ENCODE data around the gene RAB8B. TPM values are rescaled to one million over a fixed set of nuclear protein-coding genes. Genes with fewer than 3 reads are reported as not detected.

RAB8B gene
- total RNA-seq, 4 donors from 2014 or later, result 18.7 to 41.0 (median 35.5) TPM

GRCh38 chr15:63294359-63294758 lies 105.0 kb downstream of the RAB8B start:
- intact Hi-C loops (cut with DNase I), result no loop called here
- DNase-seq (ENCODE audit: extremely low spot score), result no peak
- Histone ChIP-seq H3K27ac (replicated peaks in 1 of 4) (no peak overlapping the region), H3K27me3 (no peaks in the 10 kb centered on the region), H3K9me3 (no peaks in the 10 kb centered on the region), H3K36me3 (peaks cover 0 to 52% (median 16%) of the 10 kb centered on the region in 4 donors), H3K4me1 (peaks cover 0 to 9% (median 6%) of the 10 kb centered on the region in 4 donors), H3K4me3 (no peak overlapping the region)
- TF ChIP-seq POLR2A (IDR thresholded peaks at IDR 0.05; ENCODE audit: low read depth) (no peak), POLR2AphosphoS5 (IDR thresholded peaks at IDR 0.05) (no peak), CTCF (IDR thresholded peaks at IDR 0.05) (no peak), EP300 (IDR thresholded peaks at IDR 0.05) (no peak)
- 98% methylated on average over 3 of the region's 3 CpGs for WGBS

GRCh38 chr15:63295341-63295740 lies 105.9 kb downstream of the RAB8B start:
- H3K36me3 ChIP-seq, result peaks cover 0 to 61% (median 19%) of the 10 kb centered on the region in 4 donors
- TF ChIP-seq POLR2A (IDR thresholded peaks at IDR 0.05; ENCODE audit: low read depth), result no peak
- no peak for TF ChIP-seq POLR2AphosphoS5 (IDR thresholded peaks at IDR 0.05)
- no peak for TF ChIP-seq EP300 (IDR thresholded peaks at IDR 0.05)
- no peak for TF ChIP-seq CTCF (IDR thresholded peaks at IDR 0.05)

DNA sequence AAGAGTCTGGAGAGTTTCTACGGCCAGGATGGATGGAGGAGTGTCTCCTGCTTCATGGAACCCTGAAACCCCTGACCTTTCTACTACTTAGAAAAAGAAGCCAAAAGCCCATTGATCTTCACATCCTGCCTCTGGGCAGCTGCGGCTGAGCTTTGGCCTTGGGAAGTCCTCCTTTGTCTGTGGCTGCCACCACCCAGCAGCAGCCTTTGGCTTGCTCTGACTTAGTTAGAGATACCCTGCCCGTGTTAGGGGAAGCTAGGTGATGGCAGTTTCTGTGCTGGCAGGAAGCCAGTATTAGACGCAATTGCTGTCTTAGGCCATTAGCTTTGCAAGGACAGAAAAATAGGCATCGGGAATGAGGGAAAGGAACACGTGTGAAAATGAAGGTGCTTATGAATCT lies 106.8 kb downstream of the RAB8B start:
- TF ChIP-seq EP300 (IDR thresholded peaks at IDR 0.05) (no peak), POLR2A (IDR thresholded peaks at IDR 0.05; ENCODE audit: low read depth) (no peak), POLR2AphosphoS5 (IDR thresholded peaks at IDR 0.05) (no peak), CTCF (IDR thresholded peaks at IDR 0.05) (no peak)
- H3K27me3 ChIP-seq, result no peaks in the 10 kb centered on the region
- peaks cover 0 to 64% (median 19%) of the 10 kb centered on the region in 4 donors for H3K36me3 ChIP-seq
- no peak for DNase-seq (ENCODE audit: extremely low spot score)
- no peak overlapping the region for H3K4me3 ChIP-seq
- H3K4me1 ChIP-seq, result peaks cover 0 to 8% (median 5%) of the 10 kb centered on the region in 4 donors
- intact Hi-C loops (cut with DNase I), result no loop called here
- H3K9me3 ChIP-seq, result no peaks in the 10 kb centered on the region
- 80% methylated on average over 6 of the region's 6 CpGs for WGBS
- H3K27ac ChIP-seq (replicated peaks in 1 of 4), result no peak overlapping the region

More at GRCh38 chr15:63295341-63295740, 105.9 kb downstream of the RAB8B start:
- H3K4me3 ChIP-seq, result no peak overlapping the region
- no peaks in the 10 kb centered on the region for H3K27me3 ChIP-seq
- no peaks in the 10 kb centered on the region for H3K9me3 ChIP-seq
- intact Hi-C loops (cut with DNase I), result no loop called here
- no peak for DNase-seq (ENCODE audit: extremely low spot score)
- H3K27ac ChIP-seq (replicated peaks in 1 of 4), result no peak overlapping the region
- H3K4me1 ChIP-seq, result peaks cover 0 to 9% (median 6%) of the 10 kb centered on the region in 4 donors

GRCh38 chr15:63299943-63300575 lies 110.7 kb downstream of the RAB8B start:
- Histone ChIP-seq H3K27ac (replicated peaks in 1 of 4) (no peak overlapping the region), H3K4me1 (no peaks in the 10 kb centered on the region), H3K4me3 (no peak overlapping the region), H3K36me3 (peaks cover 12 to 75% (median 35%) of the 10 kb centered on the region in 4 donors), H3K27me3 (no peaks in the 10 kb centered on the region), H3K9me3 (no peaks in the 10 kb centered on the region)
- TF ChIP-seq POLR2A (IDR thresholded peaks at IDR 0.05; ENCODE audit: low read depth) (no peak), CTCF (IDR thresholded peaks at IDR 0.05) (no peak), POLR2AphosphoS5 (IDR thresholded peaks at IDR 0.05) (no peak), EP300 (IDR thresholded peaks at IDR 0.05) (no peak)
- no peak for DNase-seq (ENCODE audit: extremely low spot score)
- 92% methylated on average over 7 of the region's 7 CpGs for WGBS
- intact Hi-C loops (cut with DNase I), result no loop called here

GRCh38 chr15:63301088-63301487 lies 111.7 kb downstream of the RAB8B start:
- Histone ChIP-seq H3K36me3 (peaks cover 18 to 83% (median 41%) of the 10 kb centered on the region in 4 donors), H3K4me3 (no peak overlapping the region), H3K4me1 (no peaks in the 10 kb centered on the region), H3K27ac (replicated peaks in 1 of 4) (no peak overlapping the region), H3K27me3 (no peaks in the 10 kb centered on the region), H3K9me3 (no peaks in the 10 kb centered on the region)
- intact Hi-C loops (cut with DNase I), result no loop called here
- WGBS, result 67% methylated on average over 1 of the region's 1 CpG
- TF ChIP-seq EP300 (IDR thresholded peaks at IDR 0.05), result no peak
- no peak for TF ChIP-seq POLR2A (IDR thresholded peaks at IDR 0.05; ENCODE audit: low read depth)
- TF ChIP-seq CTCF (IDR thresholded peaks at IDR 0.05), result no peak
- TF ChIP-seq POLR2AphosphoS5 (IDR thresholded peaks at IDR 0.05), result no peak
- no peak for DNase-seq (ENCODE audit: extremely low spot score)
